CD4-positive, alpha-beta T cell treated with Interleukin-4 for 4 hours (primary cell): ENCODE results near the gene TMEM50B.
"Not testable (repeated sequence)": the region's sequence is repeated elsewhere in the genome, so short reads cannot be mapped to it uniquely, and the experiment has no call there.

Experiments
- DNase-seq: peaks from one replicate; pipeline ENCODE4 v3.0.0-alpha.2; 2020

The TMEM50B gene

GRCh38 chr21:33479679-33480480 is at the start of gene TMEM50B:
Gene TMEM50B, minus strand, starts transcription at chr21:33479974. Its CDS starts 11,089 bp downstream, at chr21:33468885.
- peak; percentile 96 for DNase-seq

GRCh38 chr21:33522953-33523349 is 43.2 kb upstream of the TMEM50B start:
- no peak for DNase-seq

DNA sequence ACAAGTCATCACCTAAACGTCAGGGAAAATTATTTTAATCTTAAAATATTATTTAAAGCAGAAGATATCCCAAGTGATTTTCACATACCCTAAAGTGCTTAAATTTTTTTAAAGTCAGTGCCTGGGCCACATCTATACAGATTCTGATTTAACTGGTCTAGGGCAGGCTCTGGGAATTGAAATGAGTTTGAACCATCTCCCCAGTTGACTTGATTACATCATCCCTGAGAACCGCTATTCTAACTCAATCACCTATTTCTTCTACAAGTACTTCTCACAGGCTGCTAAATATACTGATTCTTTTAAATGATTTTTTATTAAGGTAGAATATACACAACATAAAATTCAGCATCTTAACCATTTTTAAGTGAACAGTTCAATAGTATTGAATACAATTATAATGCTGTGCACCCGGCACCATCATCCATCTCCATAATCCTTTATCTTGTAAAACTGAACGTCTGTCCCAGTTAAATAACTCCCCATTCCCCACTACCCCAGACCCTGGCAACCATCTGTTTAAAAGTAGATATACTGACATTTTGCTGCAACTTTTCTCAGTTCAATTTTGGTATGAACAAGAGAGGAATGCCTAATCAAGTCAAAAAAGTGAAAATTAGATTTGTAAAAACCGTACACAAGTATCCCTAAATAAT is 42.7 kb upstream of the TMEM50B start:
- DNase-seq = no peak

- DNase-seq = no peak
Observed at GRCh38 chr21:33518899-33519298, 39.1 kb upstream of the TMEM50B start.

DNA sequence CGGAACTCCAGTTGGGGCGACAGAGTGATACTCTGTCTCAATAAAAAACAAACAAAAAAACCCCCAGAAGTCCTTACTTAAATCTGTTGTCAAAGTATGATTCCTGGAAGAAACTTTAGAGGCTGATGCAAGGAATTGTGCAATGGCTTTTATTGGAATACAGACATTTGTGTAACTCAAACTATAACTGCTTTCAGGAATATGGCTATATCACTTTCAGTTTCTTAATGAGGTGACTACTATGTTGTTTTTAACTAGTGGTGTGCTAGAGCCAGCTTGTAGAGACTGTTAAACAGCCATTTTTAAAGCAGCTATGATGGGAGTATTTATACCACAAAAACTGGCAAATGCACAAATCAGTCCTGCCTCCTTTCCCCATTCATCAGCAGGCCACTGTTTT is 34.5 kb upstream of the TMEM50B start:
- no peak for DNase-seq

GRCh38 chr21:33512481-33512880 is 32.7 kb upstream of the TMEM50B start:
- DNase-seq = no peak

DNA sequence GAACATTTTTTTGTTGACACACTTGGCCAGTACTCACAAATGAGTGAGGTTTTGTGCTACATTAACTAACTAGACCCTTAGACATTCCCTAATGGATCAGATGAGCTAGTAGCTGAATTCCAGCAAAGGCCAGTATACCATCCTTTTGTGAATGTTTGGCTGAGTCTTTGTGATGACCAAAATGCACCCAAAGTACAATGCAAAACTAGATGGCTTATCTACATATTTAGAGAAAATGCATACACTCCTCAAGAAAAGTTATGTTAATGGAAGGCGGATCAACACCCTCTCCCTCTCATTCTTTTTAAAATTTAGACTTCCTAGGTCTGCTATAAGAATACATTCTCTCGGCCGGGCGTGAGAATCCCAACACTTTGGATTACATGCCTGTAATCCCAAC is 31.9 kb upstream of the TMEM50B start:
- no peak for DNase-seq

GRCh38 chr21:33510826-33511225 is 31.1 kb upstream of the TMEM50B start:
- no peak for DNase-seq

DNA sequence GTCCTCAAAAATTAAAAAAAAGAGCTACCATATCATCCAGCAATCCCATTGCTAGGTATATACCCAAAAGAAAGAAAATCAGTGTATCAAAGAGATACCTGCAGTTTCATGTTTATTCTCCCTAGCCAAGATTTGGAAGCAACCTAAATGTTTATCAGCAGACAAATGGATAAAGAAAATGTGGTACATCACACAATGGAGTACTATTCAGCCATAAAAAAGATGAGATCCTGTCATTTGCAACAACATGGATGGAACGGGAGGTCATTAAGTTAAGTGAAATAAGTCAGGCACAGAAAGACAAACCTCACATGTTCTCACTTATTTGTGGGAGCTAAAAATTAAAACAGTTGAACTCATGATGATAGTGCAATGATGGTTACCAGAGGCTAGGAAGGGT is 27.2 kb upstream of the TMEM50B start:
- not testable (repeated sequence) for DNase-seq

DNA sequence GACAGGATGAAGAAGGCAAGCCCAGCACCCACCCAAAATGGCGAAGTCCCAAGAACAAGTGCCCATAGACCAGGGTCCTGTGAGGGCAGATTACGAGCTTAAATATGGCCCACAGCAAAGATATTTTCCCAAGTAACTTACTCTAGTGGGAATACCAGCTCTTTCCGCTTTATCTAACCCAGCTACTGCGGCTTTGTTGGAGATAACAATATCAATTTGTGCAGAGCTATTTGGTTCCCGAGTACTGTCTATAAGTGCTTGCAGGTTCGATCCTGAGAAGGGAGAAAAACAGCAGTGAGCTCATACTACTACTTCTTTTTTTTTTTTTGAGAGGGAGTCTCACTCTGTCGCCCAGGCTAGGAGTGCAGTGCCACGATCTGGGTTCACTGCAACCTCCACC is 26.1 kb upstream of the TMEM50B start:
- DNase-seq = no peak

DNA sequence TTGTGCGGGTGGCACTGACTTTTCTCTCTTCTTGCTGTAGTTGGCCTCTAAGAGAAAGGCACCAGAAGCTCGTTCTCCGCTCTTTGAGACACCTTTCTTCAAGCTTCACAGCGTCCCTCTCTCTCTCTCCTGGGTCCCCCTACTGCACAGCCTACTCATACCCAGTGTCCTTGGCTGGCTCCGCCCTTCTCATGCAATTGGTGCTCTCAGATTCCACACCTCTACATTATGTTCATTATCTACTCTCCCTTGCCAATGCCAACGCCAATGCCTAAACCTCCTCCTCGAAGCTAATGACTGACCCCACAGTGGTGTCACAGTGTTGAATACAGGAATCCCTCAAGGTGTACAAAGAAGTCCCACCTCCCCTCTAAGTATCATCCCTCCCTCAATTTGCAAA is 16.6 kb upstream of the TMEM50B start:
- DNase-seq = no peak

GRCh38 chr21:33495743-33496142 is 16.0 kb upstream of the TMEM50B start:
- DNase-seq = no peak

DNA sequence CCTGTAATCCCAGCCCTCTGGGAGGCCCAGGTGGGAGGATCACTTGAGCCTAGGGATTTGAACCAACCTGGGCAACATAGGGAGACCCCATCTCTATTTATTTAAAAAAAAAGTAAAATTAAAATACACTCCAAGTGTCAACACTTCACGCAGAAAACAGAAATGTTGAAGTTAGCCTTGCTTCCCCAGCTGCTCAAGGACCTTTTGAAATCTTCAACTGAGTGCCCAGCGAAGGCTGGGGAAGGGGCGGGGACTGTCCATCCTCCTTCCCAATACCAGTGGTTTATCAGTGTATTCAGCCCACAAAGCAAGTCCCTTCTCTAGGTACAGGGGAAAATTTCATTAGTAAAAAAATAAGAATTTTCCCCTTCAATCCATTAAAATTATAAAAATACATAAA is 14.0 kb upstream of the TMEM50B start:
- no peak for DNase-seq

GRCh38 chr21:33492571-33492970 is 12.8 kb upstream of the TMEM50B start:
- no peak for DNase-seq

DNA sequence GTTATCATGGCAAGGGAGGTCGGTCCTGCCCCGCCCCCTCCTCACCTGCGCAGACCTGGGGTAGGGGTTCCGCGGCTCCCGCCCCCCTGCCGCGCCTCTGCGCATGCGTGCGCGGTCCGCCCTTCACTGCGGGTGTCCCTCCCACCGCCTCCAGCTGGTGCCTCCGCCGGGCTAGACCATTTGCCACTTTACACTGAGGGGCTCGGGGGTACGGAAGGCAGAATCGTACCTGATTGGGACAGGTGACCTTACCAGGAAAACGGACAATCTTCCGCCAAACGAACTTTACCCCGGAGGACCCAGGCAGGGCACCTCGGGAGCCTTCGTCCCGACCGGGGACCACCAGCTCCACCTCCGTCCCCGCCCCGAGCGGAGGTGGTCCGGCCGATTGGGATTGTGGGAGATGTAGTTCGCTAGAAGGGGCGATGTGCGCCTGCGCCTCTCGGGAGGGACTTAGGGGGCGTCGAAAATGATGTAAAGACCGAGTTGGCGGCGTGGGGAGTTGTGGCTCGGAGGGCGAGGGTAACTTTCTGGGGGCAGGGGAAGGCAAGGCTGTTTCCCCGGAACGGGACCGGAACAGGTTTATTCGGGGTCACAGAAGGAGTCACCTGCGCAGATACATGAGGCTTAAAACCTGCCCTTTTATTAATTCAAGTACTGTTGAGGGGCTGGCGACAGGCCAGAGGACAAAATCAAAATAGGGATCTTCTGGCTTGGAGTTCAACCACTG is 11.8 kb upstream of the TMEM50B start, which contains the start of gene DNAJC28:
TSS of gene DNAJC28 (minus strand) at position 344 of the 730 bp plus-strand sequence. CDS start 2,323 bp downstream, outside the sequence.
- DNase-seq = peak; percentile 94

GRCh38 chr21:33490991-33491372 is 11.2 kb upstream of the TMEM50B start:
- no peak for DNase-seq

DNA sequence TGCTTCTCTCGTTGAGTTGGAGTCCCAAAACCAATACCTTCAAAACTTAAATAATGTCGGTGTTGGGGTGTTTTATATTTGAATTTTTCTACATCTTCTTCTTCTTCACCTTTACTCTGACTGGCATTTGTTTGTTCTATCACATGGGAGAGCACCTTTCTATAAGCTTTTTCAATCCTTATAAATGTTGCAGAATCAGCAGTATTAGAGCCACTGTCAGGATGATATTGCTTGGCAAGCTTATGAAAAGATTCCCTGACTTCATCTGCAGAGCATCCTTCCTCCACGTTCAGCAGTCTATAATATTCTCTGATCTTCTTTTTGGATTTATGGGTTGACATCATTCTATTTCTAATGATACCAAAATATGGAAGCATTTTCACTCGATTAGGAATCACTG is 9.2 kb upstream of the TMEM50B start:
- DNase-seq = no peak

GRCh38 chr21:33487996-33488395 is 8.2 kb upstream of the TMEM50B start:
- DNase-seq = no peak

- no peak for DNase-seq
Observed at GRCh38 chr21:33481314-33481943, 1.7 kb upstream of the TMEM50B start.

- no peak for DNase-seq
Observed at GRCh38 chr21:33480481-33481103, 818 bp upstream of the TMEM50B start.

- DNase-seq = peak; percentile 50
Observed at GRCh38 chr21:33478935-33479678, 667 bp downstream of the TMEM50B start.

DNA sequence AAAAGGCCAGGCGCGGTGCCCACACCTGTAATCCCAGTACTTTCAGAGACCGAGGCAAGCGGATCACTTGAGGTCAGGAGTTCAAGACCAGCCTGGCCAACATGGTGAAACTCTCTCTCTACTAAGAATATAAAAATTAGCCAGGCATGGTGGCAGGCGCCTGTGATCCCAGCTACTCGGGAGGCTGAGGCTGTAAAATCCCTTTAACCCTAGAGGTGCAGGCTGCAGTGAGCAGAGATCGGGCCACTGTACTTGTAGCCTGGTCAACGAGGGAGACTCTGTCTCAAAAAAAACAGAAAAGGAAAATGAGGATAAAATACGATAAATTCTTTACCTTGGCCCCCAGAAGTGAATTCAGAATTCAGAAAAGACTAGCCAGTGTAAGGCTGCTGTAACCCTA is 1.6 kb downstream of the TMEM50B start:
- DNase-seq = no peak
